Measurements from ENCODE around the gene TOMM6. TPM values are rescaled to one million over a fixed set of nuclear protein-coding genes. Genes with fewer than 3 reads are reported as not detected.

TOMM6 gene
- total RNA-seq, 1 experiment from 2014 or later: 239 TPM

DNA sequence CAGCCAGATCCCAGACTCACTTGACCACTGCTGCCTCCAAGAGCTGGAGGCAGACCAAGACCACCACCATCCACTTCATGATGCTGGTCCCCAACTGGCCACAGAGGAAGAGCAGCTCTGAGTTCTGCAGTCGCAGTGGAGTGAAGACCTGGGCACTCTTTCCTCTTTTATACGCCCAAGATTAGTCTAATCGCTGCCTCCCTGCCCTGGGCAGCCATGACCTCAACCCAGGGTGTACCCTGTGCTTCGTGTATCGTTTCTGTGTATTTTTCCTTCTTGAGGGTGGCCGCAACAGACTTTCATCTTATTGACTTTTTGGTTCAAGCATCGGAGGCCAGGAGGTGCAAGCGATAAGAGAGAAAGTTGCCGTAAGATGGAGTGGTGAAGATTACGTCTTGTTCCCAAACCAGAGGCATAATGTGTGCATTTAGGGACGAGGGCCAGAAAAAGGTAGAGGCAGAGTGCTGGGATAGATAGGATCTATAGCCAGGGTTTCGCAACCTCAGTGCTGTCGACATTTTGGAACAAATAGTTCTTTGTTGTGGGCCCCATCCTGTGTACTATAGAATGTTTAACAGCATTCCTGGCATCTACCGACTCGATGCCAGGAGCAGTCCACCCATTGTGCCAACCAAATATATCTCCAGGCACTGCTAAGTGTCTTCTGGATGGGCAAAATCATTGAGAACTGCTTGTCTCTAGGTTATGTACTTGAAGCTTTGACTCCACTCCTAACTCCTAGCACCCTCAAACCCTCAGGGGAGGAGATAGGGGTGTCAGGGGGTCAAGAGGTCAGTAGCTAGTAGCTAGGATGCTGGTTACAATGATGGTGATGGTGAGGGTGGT lies 40.0 kb upstream of the TOMM6 start, which contains the start of gene PGC:
Gene PGC (minus strand): TSS at position 142 of the 846 bp plus-strand sequence. CDS start 63 bp downstream, at position 79.
- no peak within 1 kb of the TSS for H3K4me2 ChIP-seq (ENCODE audit: insufficient read depth, insufficient read length, low read length)
- Mint-ChIP-seq H3K9me3 (no peaks in the 10 kb centered on the region), H3K4me1 (no peaks in the 10 kb centered on the region), H3K4me3 (no peak within 1 kb of the TSS), H3K27me3 (ENCODE audit: low read depth) (peaks cover 12% of the 10 kb centered on the region), H3K36me3 (ENCODE audit: insufficient read depth in 1 of 3, low read depth in 3 of 3) (no peaks in the 10 kb centered on the region), H3K27ac (peak within 1 kb of the TSS in 1 of 3 experiments; percentile 86; a peak in 2 of 7 replicates)
- no CpG with 5 or more reads among the region's 15 CpGs for WGBS (ENCODE audit: extremely low coverage, insufficient read length, low lambda C conversion rate)
- no peak within 1 kb of the TSS; the same call in 1 of the 2 replicates for H3K14ac ChIP-seq (ENCODE audit: insufficient read depth, low read length)
- H2AFZ ChIP-seq (ENCODE audit: low read length): no peak within 1 kb of the TSS
- H3K4me1 ChIP-seq (ENCODE audit: insufficient read depth, low read length): no peaks in the 10 kb centered on the region
- no peaks in the 10 kb centered on the region for H3K27me3 ChIP-seq (ENCODE audit: insufficient read depth, low read length)
- H2BK12ac ChIP-seq (ENCODE audit: insufficient read length, low read depth, low read length): no peak within 1 kb of the TSS
- no peak within 1 kb of the TSS for H3K9ac ChIP-seq (ENCODE audit: extremely low read depth, insufficient read length, low read length)
- H3K56ac ChIP-seq (ENCODE audit: insufficient read length, low read depth, low read length): no peak within 1 kb of the TSS
- no peak within 1 kb of the TSS for H2BK15ac ChIP-seq (ENCODE audit: low read depth, low read length)
- H2BK5ac ChIP-seq (ENCODE audit: insufficient read length, low read length): no peak within 1 kb of the TSS
- no peaks in the 10 kb centered on the region for H3K23me2 ChIP-seq (ENCODE audit: insufficient read length, low read depth, low read length, poor library complexity, severe bottlenecking)
- no peaks in the 10 kb centered on the region for H4K20me1 ChIP-seq (ENCODE audit: control insufficient read depth, insufficient read depth, insufficient read length)
- H3K79me1 ChIP-seq (ENCODE audit: insufficient read depth, low read depth, low read length, poor library complexity, severe bottlenecking): no peaks in the 10 kb centered on the region
- no peak within 1 kb of the TSS for H4K91ac ChIP-seq (ENCODE audit: insufficient read length, low read depth, low read length)
- no peak within 1 kb of the TSS for H2AK5ac ChIP-seq (ENCODE audit: insufficient read length, low read length)
- no peak within 1 kb of the TSS for H3K4ac ChIP-seq (ENCODE audit: low read depth, low read length)
- no peaks in the 10 kb centered on the region for H3K9me3 ChIP-seq (ENCODE audit: control insufficient read depth, low read depth, low read length)
- H4K8ac ChIP-seq (replicated peaks; ENCODE audit: insufficient read length, low read depth, low read length): no peak within 1 kb of the TSS
- no peak within 1 kb of the TSS for H3T11ph ChIP-seq (ENCODE audit: low read length)
- no peak within 1 kb of the TSS for H3K18ac ChIP-seq (ENCODE audit: insufficient read length, low read depth, low read length)
- H2BK120ac ChIP-seq (ENCODE audit: low read depth, low read length, poor library complexity, severe bottlenecking): no peak within 1 kb of the TSS
- H2BK20ac ChIP-seq (ENCODE audit: low read depth, low read length, poor library complexity, severe bottlenecking): no peak within 1 kb of the TSS
- no peaks in the 10 kb centered on the region for H3K79me2 ChIP-seq (ENCODE audit: insufficient read depth, low read length)
- no peak within 1 kb of the TSS for H3K23ac ChIP-seq (ENCODE audit: insufficient read length, low read depth, low read length)
- TF ChIP-seq, protein P1, sequence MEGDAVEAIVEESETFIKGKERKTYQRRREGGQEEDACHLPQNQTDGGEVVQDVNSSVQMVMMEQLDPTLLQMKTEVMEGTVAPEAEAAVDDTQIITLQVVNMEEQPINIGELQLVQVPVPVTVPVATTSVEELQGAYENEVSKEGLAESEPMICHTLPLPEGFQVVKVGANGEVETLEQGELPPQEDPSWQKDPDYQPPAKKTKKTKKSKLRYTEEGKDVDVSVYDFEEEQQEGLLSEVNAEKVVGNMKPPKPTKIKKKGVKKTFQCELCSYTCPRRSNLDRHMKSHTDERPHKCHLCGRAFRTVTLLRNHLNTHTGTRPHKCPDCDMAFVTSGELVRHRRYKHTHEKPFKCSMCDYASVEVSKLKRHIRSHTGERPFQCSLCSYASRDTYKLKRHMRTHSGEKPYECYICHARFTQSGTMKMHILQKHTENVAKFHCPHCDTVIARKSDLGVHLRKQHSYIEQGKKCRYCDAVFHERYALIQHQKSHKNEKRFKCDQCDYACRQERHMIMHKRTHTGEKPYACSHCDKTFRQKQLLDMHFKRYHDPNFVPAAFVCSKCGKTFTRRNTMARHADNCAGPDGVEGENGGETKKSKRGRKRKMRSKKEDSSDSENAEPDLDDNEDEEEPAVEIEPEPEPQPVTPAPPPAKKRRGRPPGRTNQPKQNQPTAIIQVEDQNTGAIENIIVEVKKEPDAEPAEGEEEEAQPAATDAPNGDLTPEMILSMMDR (conservative IDR thresholded peaks at IDR 0.05): no peak
- no peak within 1 kb of the TSS for H3K27ac ChIP-seq (ENCODE audit: insufficient read length, low read depth, low read length)
- DNase-seq: no peak
- no peak within 1 kb of the TSS for H4K5ac ChIP-seq (ENCODE audit: insufficient read length, low read depth, low read length)
